ENCODE data around the gene TOE1. TPM values are rescaled to one million over a fixed set of nuclear protein-coding genes. Genes with fewer than 3 reads are reported as not detected.

The TOE1 gene
- total RNA-seq, 1 donor from 2014 or later: 4.3 TPM

GRCh38 chr1:45379524-45379923, 39.6 kb downstream of the TOE1 start:
- H3K9me3 ChIP-seq (ENCODE audit: insufficient read depth, low read depth, low read length): no peaks in the 10 kb centered on the region
- FAIRE-seq (no peak), DNase-seq (ENCODE audit: low read depth) (no peak)
- H3K4me2 ChIP-seq (ENCODE audit: low read length): no peak overlapping the region
- no peak overlapping the region for H3K27ac Mint-ChIP-seq (ENCODE audit: unreplicated experiment)
- no peaks in the 10 kb centered on the region for H3K36me3 ChIP-seq (ENCODE audit: insufficient read depth, low read length)
- H3K36me3 Mint-ChIP-seq (ENCODE audit: low read depth, unreplicated experiment): no peaks in the 10 kb centered on the region
- no peak overlapping the region for H3K4me3 Mint-ChIP-seq (ENCODE audit: unreplicated experiment)
- H3K9me3 Mint-ChIP-seq (ENCODE audit: unreplicated experiment): no peaks in the 10 kb centered on the region
- no peak overlapping the region for H2AFZ ChIP-seq (ENCODE audit: low read depth, low read length)
- no peaks in the 10 kb centered on the region for H3K27me3 ChIP-seq (ENCODE audit: insufficient read depth, low read length)
- H3K4me1 Mint-ChIP-seq (ENCODE audit: low read depth, unreplicated experiment): no peaks in the 10 kb centered on the region
- H4K20me1 ChIP-seq (ENCODE audit: insufficient read depth, low read length): no peaks in the 10 kb centered on the region
- no peak overlapping the region for H3K4me3 ChIP-seq (ENCODE audit: insufficient read depth, low read depth, low read length)
- H3K9ac ChIP-seq (ENCODE audit: low read length): no peak overlapping the region
- no peaks in the 10 kb centered on the region for H3K27me3 Mint-ChIP-seq (ENCODE audit: low read depth, unreplicated experiment)
- no peak overlapping the region for H3K27ac ChIP-seq (ENCODE audit: low read depth, low read length)
- H3K79me2 ChIP-seq (ENCODE audit: insufficient read depth, low read length): no peaks in the 10 kb centered on the region
- TF ChIP-seq CTCF (IDR thresholded peaks at IDR 0.05; ENCODE audit: insufficient read depth, low read depth, low read length) (no peak), EZH2 (IDR thresholded peaks at IDR 0.05; ENCODE audit: insufficient read depth, low read length) (no peak)
- no peaks in the 10 kb centered on the region for H3K4me1 ChIP-seq (ENCODE audit: insufficient read depth, low read length)

GRCh38 chr1:45380125-45380524, 40.2 kb downstream of the TOE1 start:
- Histone ChIP-seq H4K20me1 (ENCODE audit: insufficient read depth, low read length) (no peaks in the 10 kb centered on the region), H3K9me3 (ENCODE audit: insufficient read depth, low read depth, low read length) (no peaks in the 10 kb centered on the region), H3K4me2 (ENCODE audit: low read length) (no peak overlapping the region), H3K9ac (ENCODE audit: low read length) (no peak overlapping the region), H3K4me1 (ENCODE audit: insufficient read depth, low read length) (no peaks in the 10 kb centered on the region), H3K27ac (ENCODE audit: low read depth, low read length) (no peak overlapping the region), H2AFZ (ENCODE audit: low read depth, low read length) (no peak overlapping the region), H3K4me3 (ENCODE audit: insufficient read depth, low read depth, low read length) (no peak overlapping the region), H3K36me3 (ENCODE audit: insufficient read depth, low read length) (no peaks in the 10 kb centered on the region), H3K79me2 (ENCODE audit: insufficient read depth, low read length) (no peaks in the 10 kb centered on the region), H3K27me3 (ENCODE audit: insufficient read depth, low read length) (no peaks in the 10 kb centered on the region)
- Mint-ChIP-seq H3K9me3 (ENCODE audit: unreplicated experiment) (no peaks in the 10 kb centered on the region), H3K4me1 (ENCODE audit: low read depth, unreplicated experiment) (no peaks in the 10 kb centered on the region), H3K27me3 (ENCODE audit: low read depth, unreplicated experiment) (no peaks in the 10 kb centered on the region), H3K4me3 (ENCODE audit: unreplicated experiment) (no peak overlapping the region), H3K27ac (ENCODE audit: unreplicated experiment) (no peak overlapping the region), H3K36me3 (ENCODE audit: low read depth, unreplicated experiment) (no peaks in the 10 kb centered on the region)
- FAIRE-seq: no peak
- no peak for DNase-seq (ENCODE audit: low read depth)
- no peak for TF ChIP-seq EZH2 (IDR thresholded peaks at IDR 0.05; ENCODE audit: insufficient read depth, low read length)
- TF ChIP-seq CTCF (IDR thresholded peaks at IDR 0.05; ENCODE audit: insufficient read depth, low read depth, low read length): no peak

GRCh38 chr1:45380730-45381129, 40.8 kb downstream of the TOE1 start:
- Mint-ChIP-seq H3K9me3 (ENCODE audit: unreplicated experiment) (no peaks in the 10 kb centered on the region), H3K36me3 (ENCODE audit: low read depth, unreplicated experiment) (no peaks in the 10 kb centered on the region), H3K27me3 (ENCODE audit: low read depth, unreplicated experiment) (no peaks in the 10 kb centered on the region), H3K4me3 (ENCODE audit: unreplicated experiment) (no peak overlapping the region), H3K4me1 (ENCODE audit: low read depth, unreplicated experiment) (no peaks in the 10 kb centered on the region), H3K27ac (ENCODE audit: unreplicated experiment) (no peak overlapping the region)
- no peak overlapping the region for H3K4me2 ChIP-seq (ENCODE audit: low read length)
- no peak overlapping the region for H3K9ac ChIP-seq (ENCODE audit: low read length)
- FAIRE-seq: no peak
- DNase-seq (ENCODE audit: low read depth): no peak
- no peaks in the 10 kb centered on the region for H3K27me3 ChIP-seq (ENCODE audit: insufficient read depth, low read length)
- H3K79me2 ChIP-seq (ENCODE audit: insufficient read depth, low read length): no peaks in the 10 kb centered on the region
- no peaks in the 10 kb centered on the region for H3K36me3 ChIP-seq (ENCODE audit: insufficient read depth, low read length)
- H3K4me1 ChIP-seq (ENCODE audit: insufficient read depth, low read length): no peaks in the 10 kb centered on the region
- H2AFZ ChIP-seq (ENCODE audit: low read depth, low read length): no peak overlapping the region
- no peak overlapping the region for H3K27ac ChIP-seq (ENCODE audit: low read depth, low read length)
- H3K9me3 ChIP-seq (ENCODE audit: insufficient read depth, low read depth, low read length): no peaks in the 10 kb centered on the region
- no peak overlapping the region for H3K4me3 ChIP-seq (ENCODE audit: insufficient read depth, low read depth, low read length)
- no peaks in the 10 kb centered on the region for H4K20me1 ChIP-seq (ENCODE audit: insufficient read depth, low read length)
- no peak for TF ChIP-seq EZH2 (IDR thresholded peaks at IDR 0.05; ENCODE audit: insufficient read depth, low read length)
- TF ChIP-seq CTCF (IDR thresholded peaks at IDR 0.05; ENCODE audit: insufficient read depth, low read depth, low read length): no peak
